HUES48 (cell line): Measurements from ENCODE around the gene PIK3CA.
A peak's percentile ranks its signal among the peaks of the same experiment; 100 is the strongest.

Experiments
- H3K27ac ChIP-seq: one replicate; pipeline ENCODE4 v1.7.0; 2013; ENCODE audit warnings: low read depth, low read length, inconsistent platforms
- H3K27me3 ChIP-seq: 2 replicates; pipeline ENCODE4 v1.6.1; 2013; ENCODE audit warnings: mild to moderate bottlenecking, low read length; ENCODE audit not compliant: control insufficient read depth, insufficient read depth
- H3K36me3 ChIP-seq: 2 replicates; pipeline ENCODE4 v1.6.1; 2013; ENCODE audit warnings: low read length; ENCODE audit not compliant: control insufficient read depth, insufficient read depth
- H3K4me1 ChIP-seq: 2 replicates; pipeline ENCODE4 v1.6.1; 2013; ENCODE audit warnings: mild to moderate bottlenecking, low read length; ENCODE audit not compliant: control insufficient read depth, insufficient read depth
- H3K4me3 ChIP-seq: 2 replicates; pipeline ENCODE4 v1.5.1; 2013; ENCODE audit warnings: mild to moderate bottlenecking, low read depth, low read length
- H3K9ac ChIP-seq: 2 replicates; pipeline ENCODE4 v1.6.1; 2013; ENCODE audit warnings: mild to moderate bottlenecking, low read depth, low read length, moderate library complexity
- H3K9me3 ChIP-seq: 2 replicates; pipeline ENCODE4 v1.6.1; 2013; ENCODE audit warnings: low read length; ENCODE audit not compliant: control insufficient read depth, insufficient read depth

Gene PIK3CA

GRCh38 chr3:179179979-179180759 is 32.0 kb downstream of the PIK3CA start:
- no peak overlapping the region for H3K4me3 ChIP-seq
- no peaks in the 10 kb centered on the region for H3K9me3 ChIP-seq
- H3K9ac ChIP-seq: no peak overlapping the region
- H3K27me3 ChIP-seq: no peaks in the 10 kb centered on the region
- peak overlapping the region; percentile 18 for H3K27ac ChIP-seq
- peaks cover 56% of the 10 kb centered on the region for H3K4me1 ChIP-seq
- no peaks in the 10 kb centered on the region for H3K36me3 ChIP-seq

- Histone ChIP-seq H3K27ac (peak overlapping the region; percentile 18), H3K27me3 (no peaks in the 10 kb centered on the region)
These were observed 32.9 kb downstream of the PIK3CA start for GRCh38 chr3:179181021-179181472.

GRCh38 chr3:179181993-179182551 is 33.9 kb downstream of the PIK3CA start:
- H3K9me3 ChIP-seq: no peaks in the 10 kb centered on the region
- H3K27ac ChIP-seq: peak overlapping the region; percentile 7
- no peaks in the 10 kb centered on the region for H3K36me3 ChIP-seq
- no peak overlapping the region for H3K9ac ChIP-seq
- no peak overlapping the region for H3K4me3 ChIP-seq
- H3K4me1 ChIP-seq: peaks cover 53% of the 10 kb centered on the region
- no peaks in the 10 kb centered on the region for H3K27me3 ChIP-seq

More at GRCh38 chr3:179181021-179181472, 32.9 kb downstream of the PIK3CA start:
- H3K4me3 ChIP-seq: no peak overlapping the region
- H3K9ac ChIP-seq: peak overlapping the region; percentile 13; the same call in 1 of the 2 replicates
- no peaks in the 10 kb centered on the region for H3K9me3 ChIP-seq
- H3K36me3 ChIP-seq: no peaks in the 10 kb centered on the region
- H3K4me1 ChIP-seq: peaks cover 52% of the 10 kb centered on the region

- no peaks in the 10 kb centered on the region for H3K27me3 ChIP-seq
- H3K4me3 ChIP-seq: no peak overlapping the region
These were observed 34.7 kb downstream of the PIK3CA start for GRCh38 chr3:179182902-179183301.

GRCh38 chr3:179184826-179185225 is 36.7 kb downstream of the PIK3CA start:
- H3K9me3 ChIP-seq: no peaks in the 10 kb centered on the region
- H3K9ac ChIP-seq: no peak overlapping the region
- no peaks in the 10 kb centered on the region for H3K36me3 ChIP-seq
- peaks cover 51% of the 10 kb centered on the region for H3K4me1 ChIP-seq
- H3K27ac ChIP-seq: no peak overlapping the region
- no peaks in the 10 kb centered on the region for H3K27me3 ChIP-seq
- no peak overlapping the region for H3K4me3 ChIP-seq

More at GRCh38 chr3:179182902-179183301, 34.7 kb downstream of the PIK3CA start:
- no peaks in the 10 kb centered on the region for H3K36me3 ChIP-seq
- peaks cover 53% of the 10 kb centered on the region for H3K4me1 ChIP-seq
- H3K27ac ChIP-seq: no peak overlapping the region
- no peak overlapping the region for H3K9ac ChIP-seq
- H3K9me3 ChIP-seq: no peaks in the 10 kb centered on the region

- Histone ChIP-seq H3K27ac (peak overlapping the region; percentile 14), H3K36me3 (no peaks in the 10 kb centered on the region), H3K4me1 (peaks cover 50% of the 10 kb centered on the region), H3K9ac (no peak overlapping the region), H3K9me3 (no peaks in the 10 kb centered on the region), H3K4me3 (no peak overlapping the region), H3K27me3 (no peaks in the 10 kb centered on the region)
These were observed 38.3 kb downstream of the PIK3CA start for GRCh38 chr3:179186426-179186825.

GRCh38 chr3:179189759-179190158 is 41.6 kb downstream of the PIK3CA start:
- H3K36me3 ChIP-seq: no peaks in the 10 kb centered on the region
- no peak overlapping the region for H3K4me3 ChIP-seq
- no peaks in the 10 kb centered on the region for H3K9me3 ChIP-seq
- no peaks in the 10 kb centered on the region for H3K27me3 ChIP-seq
- H3K9ac ChIP-seq: no peak overlapping the region; the same call in 1 of the 2 replicates
- H3K4me1 ChIP-seq: peaks cover 46% of the 10 kb centered on the region
- H3K27ac ChIP-seq: no peak overlapping the region

GRCh38 chr3:179190581-179190980 is 42.4 kb downstream of the PIK3CA start:
- no peaks in the 10 kb centered on the region for H3K27me3 ChIP-seq
- no peaks in the 10 kb centered on the region for H3K9me3 ChIP-seq
- H3K4me1 ChIP-seq: peaks cover 54% of the 10 kb centered on the region
- H3K36me3 ChIP-seq: no peaks in the 10 kb centered on the region
- no peak overlapping the region for H3K9ac ChIP-seq
- peak overlapping the region; percentile 35; the same call in 1 of the 2 replicates for H3K4me3 ChIP-seq
- H3K27ac ChIP-seq: peak overlapping the region; percentile 28

GRCh38 chr3:179192542-179192941 is 44.4 kb downstream of the PIK3CA start:
- H3K36me3 ChIP-seq: no peaks in the 10 kb centered on the region
- no peak overlapping the region for H3K27ac ChIP-seq
- H3K4me1 ChIP-seq: peaks cover 55% of the 10 kb centered on the region
- H3K9ac ChIP-seq: no peak overlapping the region
- no peak overlapping the region for H3K4me3 ChIP-seq
- H3K27me3 ChIP-seq: no peaks in the 10 kb centered on the region
- no peaks in the 10 kb centered on the region for H3K9me3 ChIP-seq

- Histone ChIP-seq H3K36me3 (0 out of 2 replicates have a peak, but pooled peaks cover 3% of the 10 kb centered on the region), H3K27ac (peak overlapping the region; percentile 31), H3K4me1 (peaks cover 42% of the 10 kb centered on the region), H3K27me3 (no peaks in the 10 kb centered on the region), H3K4me3 (no peak overlapping the region), H3K9me3 (no peaks in the 10 kb centered on the region), H3K9ac (no peak overlapping the region)
These were observed 46.8 kb downstream of the PIK3CA start for GRCh38 chr3:179194931-179195330.

GRCh38 chr3:179196098-179196497 is 47.9 kb downstream of the PIK3CA start:
- Histone ChIP-seq H3K4me1 (peaks cover 31% of the 10 kb centered on the region), H3K9me3 (no peaks in the 10 kb centered on the region), H3K9ac (no peak overlapping the region), H3K27ac (no peak overlapping the region), H3K36me3 (peaks cover 9% of the 10 kb centered on the region), H3K4me3 (no peak overlapping the region), H3K27me3 (no peaks in the 10 kb centered on the region)
